Thymus (tissue), 11 donors: Measurements from ENCODE around the gene SATL1. TPM values are rescaled to one million over a fixed set of nuclear protein-coding genes. Genes with fewer than 3 reads are reported as not detected.
"Not testable (repeated sequence)": the region's sequence is repeated elsewhere in the genome, so short reads cannot be mapped to it uniquely, and the experiment has no call there.

Source experiments
- DNase-seq, 9 donors: peaks; one replicate each; pipeline ENCODE4 v3.0.0-alpha.2; 2013; ENCODE audit warnings: low spot score in 9 of 9, low read depth in 6 of 9, missing footprints in 1 of 9
- H3K27ac ChIP-seq, 2 donors: one replicate each; pipeline ENCODE4 v1.5.1; 2013; ENCODE audit warnings: control low read depth in 1 of 2, low read depth in 1 of 2, low read length in 1 of 2, mild to moderate bottlenecking in 1 of 2, moderate library complexity in 1 of 2
- H3K27me3 ChIP-seq, 2 donors: one replicate each; pipeline ENCODE4 v1.5.1; 2013; ENCODE audit warnings: low read length in 1 of 2; ENCODE audit not compliant: control insufficient read depth in 2 of 2, insufficient read depth in 1 of 2
- H3K36me3 ChIP-seq, 2 donors: one replicate each; pipeline ENCODE4 v1.5.1; 2013; ENCODE audit warnings: low read length in 1 of 2, mild to moderate bottlenecking in 1 of 2, moderate library complexity in 1 of 2; ENCODE audit not compliant: control insufficient read depth in 2 of 2, insufficient read depth in 2 of 2
- H3K4me1 ChIP-seq, 2 donors: one replicate each; pipeline ENCODE4 v1.5.1; 2013; ENCODE audit warnings: low read length in 2 of 2; ENCODE audit not compliant: control insufficient read depth in 2 of 2, insufficient read depth in 2 of 2
- H3K4me3 ChIP-seq, 2 donors: one replicate each; pipeline ENCODE4 v1.5.1; 2013; ENCODE audit warnings: low read length in 2 of 2, control low read depth in 1 of 2, mild to moderate bottlenecking in 1 of 2
- H3K9me3 ChIP-seq, 2 donors: one replicate each; pipeline ENCODE4 v1.5.1; 2013; ENCODE audit warnings: low read length in 1 of 2, mild to moderate bottlenecking in 1 of 2; ENCODE audit not compliant: control insufficient read depth in 2 of 2, insufficient read depth in 1 of 2
- WGBS: extraction: QIAGEN DNeasy Blood & Tissue Kit; methylation state at CpG from one replicate; pipeline ENCODE4 v1.1.7; 2013; 5-methylcytosine and 5-hydroxymethylcytosine counted together
- polyA plus RNA-seq: library from polyadenylated mRNA; stranded (reverse); fragments of 200-250 nt; gene quantifications from one replicate; pipeline ENCODE4 v1.2.3, GENCODE V29; 2013
- total RNA-seq: library from RNA; stranded (reverse); fragments of 120-200 nt; gene quantifications from one replicate; pipeline ENCODE4 v1.2.4, GENCODE V29; 2013
- donor health status: healthy.

The SATL1 gene
- total and polyA plus RNA-seq, 2 donors: 0.02 to 0.09 TPM

- Histone ChIP-seq H3K9me3 (no peaks in the 10 kb centered on the region), H3K4me1 (no peaks in the 10 kb centered on the region), H3K36me3 (no peaks in the 10 kb centered on the region), H3K27me3 (no peaks in the 10 kb centered on the region), H3K4me3 (no peak overlapping the region), H3K27ac (no peak overlapping the region)
- DNase-seq: peak in 6 of 9 donors; percentile 0 to 47 (median 6)
- 93% methylated on average over 2 of the region's 2 CpGs for WGBS
Measured at GRCh38 chrX:85084770-85085393, 158.7 kb downstream of the SATL1 start.

DNA sequence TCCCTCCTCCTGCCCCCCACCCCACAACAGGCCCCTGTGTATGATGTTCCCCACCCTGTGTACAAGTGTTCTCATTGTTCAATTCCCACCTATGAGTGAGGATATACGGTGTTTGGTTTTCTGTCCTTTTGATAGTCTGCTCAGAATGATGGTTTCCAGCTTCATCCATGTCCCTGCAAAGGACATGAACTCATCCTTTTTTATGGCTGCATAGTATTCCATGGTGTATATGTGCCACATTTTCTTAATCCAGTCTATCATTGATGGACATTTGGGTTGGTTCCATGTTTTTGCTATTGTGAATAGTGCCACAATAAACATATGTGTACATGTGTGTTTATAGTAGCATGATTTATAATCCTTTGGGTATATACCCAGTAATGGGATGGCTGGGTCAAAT is 166.3 kb downstream of the SATL1 start:
- H3K36me3 ChIP-seq, DNase-seq, H3K4me3 ChIP-seq, H3K9me3 ChIP-seq, H3K4me1 ChIP-seq, H3K27me3 ChIP-seq, H3K27ac ChIP-seq: not testable (repeated sequence)
- WGBS: 100% methylated on average over 1 of the region's 1 CpG

DNA sequence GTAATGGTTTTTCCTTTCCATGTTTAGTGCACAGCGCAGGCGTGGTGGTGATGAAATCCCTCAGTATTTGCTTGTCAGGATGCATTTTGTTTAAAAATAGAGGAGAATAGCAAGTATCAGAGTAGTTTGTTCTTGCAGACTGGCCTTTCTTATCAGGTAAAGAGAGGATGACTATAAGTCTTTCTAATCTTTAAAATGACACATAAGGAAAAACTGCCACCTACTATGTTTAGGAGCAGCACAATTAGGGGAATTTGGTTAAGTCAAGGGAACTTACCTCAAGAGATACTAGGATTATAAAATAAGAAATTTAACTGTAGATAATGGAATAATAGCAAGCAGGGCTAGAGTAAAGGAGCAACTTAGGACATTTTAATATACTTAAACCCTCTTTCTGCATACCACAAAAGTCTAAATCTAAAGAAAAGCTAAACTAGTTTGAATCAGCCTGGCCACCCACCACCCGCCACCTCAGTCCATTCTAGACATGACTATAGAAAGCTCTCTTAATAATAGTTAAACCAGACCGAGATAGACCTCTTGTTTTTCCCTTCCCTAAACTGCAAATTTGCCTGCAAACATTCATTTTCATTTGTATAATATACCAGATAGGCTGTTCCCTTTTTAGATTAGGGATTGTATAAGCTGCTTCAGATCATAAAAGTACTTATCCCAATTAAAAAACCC is 177.9 kb downstream of the SATL1 start:
- no peaks in the 10 kb centered on the region for H3K9me3 ChIP-seq
- no peak overlapping the region for H3K4me3 ChIP-seq
- DNase-seq: no peak
- WGBS: 75% methylated on average over 4 of the region's 4 CpGs
- H3K4me1 ChIP-seq: no peaks in the 10 kb centered on the region
- H3K27ac ChIP-seq: no peak overlapping the region
- H3K36me3 ChIP-seq: no peaks in the 10 kb centered on the region
- H3K27me3 ChIP-seq: no peaks in the 10 kb centered on the region

GRCh38 chrX:85052636-85053343 is 190.8 kb downstream of the SATL1 start:
- H3K27ac ChIP-seq: no peak overlapping the region
- no peaks in the 10 kb centered on the region for H3K36me3 ChIP-seq
- no peaks in the 10 kb centered on the region for H3K9me3 ChIP-seq
- H3K27me3 ChIP-seq: no peaks in the 10 kb centered on the region
- peak in 1 of 9 donors; percentile 3 for DNase-seq
- WGBS: 83% methylated on average over 2 of the region's 2 CpGs
- H3K4me3 ChIP-seq: no peak overlapping the region
- H3K4me1 ChIP-seq: no peaks in the 10 kb centered on the region

GRCh38 chrX:85052205-85052604 is 191.4 kb downstream of the SATL1 start:
- H3K4me1 ChIP-seq: no peaks in the 10 kb centered on the region
- 62% methylated on average over 3 of the region's 3 CpGs for WGBS
- H3K36me3 ChIP-seq: no peaks in the 10 kb centered on the region
- H3K27me3 ChIP-seq: no peaks in the 10 kb centered on the region
- no peaks in the 10 kb centered on the region for H3K9me3 ChIP-seq
- no peak overlapping the region for H3K27ac ChIP-seq
- H3K4me3 ChIP-seq: no peak overlapping the region
- no peak for DNase-seq

DNA sequence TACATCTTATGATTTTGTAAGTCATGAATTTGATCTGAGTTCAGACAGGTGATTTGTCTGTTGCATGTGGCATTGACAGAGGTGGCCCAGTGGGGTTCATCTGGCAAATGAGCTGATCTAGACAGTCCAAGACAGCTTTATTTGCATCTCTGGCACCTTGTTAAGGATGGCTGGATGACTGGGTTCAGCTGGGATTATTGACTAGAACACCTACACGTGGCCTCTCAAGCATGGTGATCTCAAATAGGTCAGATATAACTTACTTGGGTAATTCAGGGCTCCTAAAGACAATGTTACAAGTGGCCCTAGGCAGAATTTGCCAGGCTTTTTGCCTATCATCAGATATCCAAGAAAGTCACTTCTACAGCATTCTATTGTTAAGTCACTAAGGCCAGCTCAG is 192.0 kb downstream of the SATL1 start:
- H3K4me3 ChIP-seq: no peak overlapping the region
- H3K27me3 ChIP-seq: no peaks in the 10 kb centered on the region
- H3K27ac ChIP-seq: no peak overlapping the region
- H3K4me1 ChIP-seq: no peaks in the 10 kb centered on the region
- DNase-seq: no peak
- WGBS: 90% methylated on average over 1 of the region's 1 CpG
- H3K36me3 ChIP-seq: no peaks in the 10 kb centered on the region
- no peaks in the 10 kb centered on the region for H3K9me3 ChIP-seq

Other genes with a start within 250 kb of the SATL1 start
- gene APOOL, start 239.9 kb downstream of the SATL1 start, total RNA-seq: 6.4 TPM
- gene APOOL, start 239.9 kb downstream of the SATL1 start, polyA plus RNA-seq: 3.5 TPM
- 21.1 TPM for gene ZNF711, start 212 bp upstream of the SATL1 start, total RNA-seq
- gene ZNF711, start 212 bp upstream of the SATL1 start, polyA plus RNA-seq: 20.6 TPM
- gene POF1B, start 135.9 kb upstream of the SATL1 start, total RNA-seq: 0.14 TPM
- 1.9 TPM for gene POF1B, start 135.9 kb upstream of the SATL1 start, polyA plus RNA-seq